Smooth muscle cell (in vitro differentiated cells): ENCODE results near the gene LITAFD. TPM values are rescaled to one million over a fixed set of nuclear protein-coding genes. Genes with fewer than 3 reads are reported as not detected.
A peak's percentile ranks its signal among the peaks of the same experiment; 100 is the strongest.
"Not testable (repeated sequence)": the region's sequence is repeated elsewhere in the genome, so short reads cannot be mapped to it uniquely, and the experiment has no call there.

Source experiments
- DNase-seq: peaks from one replicate; lab custom pipeline; 2025; ENCODE audit not compliant: unreplicated experiment; lab: John Stamatoyannopoulos, UW
- H2AFZ ChIP-seq: fragments of 200-600 bp; sonication (generic); 2 replicates; pipeline ENCODE4 v1.6.0; 2016; ENCODE audit warnings: antibody characterized with exemption, low read depth, mild to moderate bottlenecking
- H3F3A ChIP-seq: fragments of 200-600 bp; sonication (generic); 2 replicates; pipeline ENCODE4 v1.6.0; 2017; ENCODE audit warnings: antibody characterized with exemption, low read depth
- H3K27ac ChIP-seq: fragments of 200-600 bp; sonication (generic); 2 replicates; pipeline ENCODE4 v1.5.1; 2016; ENCODE audit warnings: low read depth, mild to moderate bottlenecking
- H3K27me3 ChIP-seq: fragments of 200-600 bp; sonication (generic); 2 replicates; pipeline ENCODE4 v1.6.1; 2016; ENCODE audit warnings: low read depth, mild to moderate bottlenecking
- H3K36me3 ChIP-seq: fragments of 200-600 bp; sonication (generic); 2 replicates; pipeline ENCODE4 v1.5.1; 2016; ENCODE audit warnings: low read depth
- H3K4me1 ChIP-seq: fragments of 200-600 bp; sonication (generic); 2 replicates; pipeline ENCODE4 v1.5.1; 2016; ENCODE audit warnings: low read depth
- H3K4me2 ChIP-seq: fragments of 200-600 bp; sonication (generic); 2 replicates; pipeline ENCODE4 v1.6.0; 2016; ENCODE audit warnings: mild to moderate bottlenecking
- H3K4me3 ChIP-seq: fragments of 200-600 bp; sonication (generic); 2 replicates; pipeline ENCODE4 v1.5.1; 2016; ENCODE audit warnings: mild to moderate bottlenecking
- H3K79me2 ChIP-seq: fragments of 200-600 bp; sonication (generic); 2 replicates; pipeline ENCODE4 v1.6.0; 2016; ENCODE audit warnings: low read depth, mild to moderate bottlenecking
- H3K9ac ChIP-seq: fragments of 200-600 bp; sonication (generic); 2 replicates; pipeline ENCODE4 v1.6.0; 2016; ENCODE audit warnings: low read depth
- H3K9me3 ChIP-seq: fragments of 200-600 bp; sonication (generic); replicated peaks from 2 replicates; pipeline ENCODE4 v1.5.1; 2016; ENCODE audit warnings: low read depth
- H4K20me1 ChIP-seq: fragments of 200-600 bp; sonication (generic); 2 replicates; pipeline ENCODE4 v1.6.0; 2016; ENCODE audit warnings: low read depth
- CTCF ChIP-seq: fragments of 200-600 bp; sonication (generic); IDR thresholded peaks from 2 replicates; pipeline ENCODE4 v1.5.1; 2017; ENCODE audit warnings: borderline replicate concordance, mild to moderate bottlenecking, antibody characterized with exemption; ENCODE audit not compliant: insufficient read depth, poor library complexity, severe bottlenecking
- WGBS: methylation state at CpG from one replicate; pipeline ENCODE4 v1.1.7; 2016; ENCODE audit warnings: low lambda C conversion rate; 5-methylcytosine and 5-hydroxymethylcytosine counted together
- polyA plus RNA-seq: library from polyadenylated mRNA; unstranded; fragments of >200 nt; fragmentation: Nextera tagmentation; extraction: Ambion mirVana; gene quantifications from 2 replicates; pipeline ENCODE4 v1.2.1, GENCODE V29; 2016
- total RNA-seq: library from RNA; depleted of rRNA; stranded (reverse); fragments of >200 nt; gene quantifications from 2 replicates; pipeline ENCODE4 v1.2.3, GENCODE V29; 2014

LITAFD gene
- total and polyA plus RNA-seq, 2 experiments from 2014 or later, result not detected

DNA sequence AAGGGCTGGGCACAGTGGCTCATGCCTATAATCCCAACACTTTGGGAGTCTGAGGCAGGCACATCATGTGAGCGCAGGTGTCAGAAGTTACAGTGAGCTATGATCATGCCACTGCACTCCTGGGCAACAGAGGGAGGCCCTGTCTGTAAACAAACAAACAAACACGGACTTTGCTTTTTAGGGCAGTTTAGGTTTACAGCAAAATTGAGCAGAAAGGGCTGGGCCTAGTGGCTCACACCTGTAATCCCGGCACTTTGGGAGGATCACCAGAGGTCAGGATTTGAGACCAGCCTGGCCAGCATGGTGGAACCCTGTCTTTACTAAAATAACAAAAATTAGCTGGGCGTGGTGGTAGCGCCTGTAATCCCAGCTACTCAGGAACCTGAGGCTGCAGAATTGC, 10.1 kb upstream of the LITAFD start:
- Histone ChIP-seq H3K79me2 (peaks cover 5% of the 10 kb centered on the region), H3K9me3 (no peaks in the 10 kb centered on the region), H3K36me3 (no peaks in the 10 kb centered on the region), H3K27me3 (no peaks in the 10 kb centered on the region), H3K4me1 (peaks cover 6% of the 10 kb centered on the region), H3K4me2 (no peak overlapping the region), H3K27ac (no peak overlapping the region), H2AFZ (no peak overlapping the region), H3K4me3 (no peak overlapping the region), H3F3A (no peaks in the 10 kb centered on the region), H4K20me1 (peaks cover 4% of the 10 kb centered on the region), H3K9ac (no peak overlapping the region)
- WGBS, result 99% methylated on average over 5 of the region's 5 CpGs
- no peak for TF ChIP-seq CTCF
- no peak for DNase-seq

DNA sequence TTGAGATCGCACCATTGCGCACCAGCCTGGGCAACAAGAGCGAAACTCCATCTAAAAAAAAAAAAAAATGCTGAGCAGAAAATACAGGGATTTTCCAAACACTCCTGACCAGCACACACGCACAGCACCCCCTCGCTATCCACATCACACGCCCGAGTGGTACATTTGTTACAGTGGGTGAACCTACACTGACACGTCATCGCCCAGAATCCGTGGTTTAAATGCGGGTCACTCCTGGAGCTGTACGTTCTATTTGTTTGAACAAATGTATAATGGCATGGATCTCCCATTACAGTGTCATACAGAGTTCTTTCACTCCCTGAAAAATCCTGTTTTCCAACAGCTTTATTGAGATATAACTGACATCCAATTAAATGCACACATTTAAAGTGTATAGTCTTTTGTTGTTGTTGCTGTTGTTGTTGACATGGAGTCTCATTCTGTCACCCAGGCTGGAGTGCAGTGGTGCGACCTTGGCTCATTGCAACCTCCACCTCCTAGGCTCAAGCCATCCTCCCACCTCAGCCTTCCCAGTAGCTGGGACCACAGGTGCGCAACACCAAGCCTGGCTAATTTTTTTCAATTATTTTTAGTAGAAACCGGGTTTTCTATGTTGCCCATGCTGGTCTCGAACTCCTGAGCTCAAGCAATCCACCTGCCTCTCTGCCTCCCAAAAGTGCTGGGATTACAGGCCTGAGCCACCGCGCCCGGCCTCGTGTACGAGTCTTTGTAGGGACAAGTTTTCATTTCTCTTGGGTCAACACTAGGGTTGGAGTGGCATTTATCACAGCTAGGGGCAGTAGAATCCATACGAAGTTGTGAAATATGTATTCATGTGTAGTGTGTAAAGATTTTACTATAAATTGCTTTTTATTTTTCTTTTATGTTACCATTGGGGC, 8.9 kb upstream of the LITAFD start:
- Histone ChIP-seq H4K20me1 (no peaks in the 10 kb centered on the region), H3K36me3 (no peaks in the 10 kb centered on the region), H3F3A (no peaks in the 10 kb centered on the region), H2AFZ (no peak overlapping the region), H3K4me3 (no peak overlapping the region), H3K79me2 (no peaks in the 10 kb centered on the region), H3K27me3 (no peaks in the 10 kb centered on the region), H3K9ac (no peak overlapping the region), H3K27ac (no peak overlapping the region), H3K9me3 (no peaks in the 10 kb centered on the region), H3K4me2 (no peak overlapping the region), H3K4me1 (peaks cover 8% of the 10 kb centered on the region)
- TF ChIP-seq CTCF, result peak; percentile 10
- no peak for DNase-seq
- 92% methylated on average over 22 of the region's 22 CpGs for WGBS

GRCh38 chr16:8873866-8874195, 8.3 kb upstream of the LITAFD start:
- H3K27ac ChIP-seq, H4K20me1 ChIP-seq, H3K4me3 ChIP-seq, H3K36me3 ChIP-seq, H3K4me2 ChIP-seq, DNase-seq, H3F3A ChIP-seq, H3K9me3 ChIP-seq, H3K27me3 ChIP-seq, H3K79me2 ChIP-seq, H3K9ac ChIP-seq, H2AFZ ChIP-seq: not testable (repeated sequence)
- 97% methylated on average over 7 of the region's 7 CpGs for WGBS
- peaks cover 14% of the 10 kb centered on the region for H3K4me1 ChIP-seq

- Histone ChIP-seq H3K36me3 (no peaks in the 10 kb centered on the region), H4K20me1 (no peaks in the 10 kb centered on the region), H2AFZ (no peak overlapping the region), H3K27ac (no peak overlapping the region), H3K4me3 (no peak overlapping the region), H3K79me2 (no peaks in the 10 kb centered on the region), H3F3A (no peaks in the 10 kb centered on the region), H3K27me3 (no peaks in the 10 kb centered on the region), H3K9ac (no peak overlapping the region), H3K4me1 (peaks cover 11% of the 10 kb centered on the region), H3K9me3 (no peaks in the 10 kb centered on the region), H3K4me2 (no peak overlapping the region)
- 65% methylated on average over 6 of the region's 6 CpGs for WGBS
- TF ChIP-seq CTCF, result no peak
- no peak for DNase-seq
These were observed 7.8 kb upstream of the LITAFD start for GRCh38 chr16:8874388-8874787.

GRCh38 chr16:8875317-8875716, 6.8 kb upstream of the LITAFD start:
- not testable (repeated sequence) for H2AFZ ChIP-seq, H3F3A ChIP-seq, H3K4me1 ChIP-seq, H3K9ac ChIP-seq, H3K36me3 ChIP-seq, H3K27ac ChIP-seq, H3K4me2 ChIP-seq, DNase-seq, H3K79me2 ChIP-seq, H3K27me3 ChIP-seq, H4K20me1 ChIP-seq, H3K4me3 ChIP-seq, H3K9me3 ChIP-seq
- 90% methylated on average over 7 of the region's 7 CpGs for WGBS
